ENCODE results near the gene PFKFB3. TPM values are rescaled to one million over a fixed set of nuclear protein-coding genes. Genes with fewer than 3 reads are reported as not detected.
"Not testable (repeated sequence)": the region's sequence is repeated elsewhere in the genome, so short reads cannot be mapped to it uniquely, and the experiment has no call there.

PFKFB3 gene
- total RNA-seq, 1 experiment from 2014 or later, result 9.4 TPM

GRCh38 chr10:6202098-6202683 is 541 bp upstream of the PFKFB3 start:
- no peak for DNase-seq (ENCODE audit: low read depth)

- DNase-seq (ENCODE audit: low read depth), result peak; percentile 73
These were observed 765 bp downstream of the PFKFB3 start for GRCh38 chr10:6203331-6204062.

- DNase-seq (ENCODE audit: low read depth), result peak; percentile 44
These were observed 1.3 kb downstream of the PFKFB3 start for GRCh38 chr10:6204063-6204340.

GRCh38 chr10:6204341-6205191 is 1.8 kb downstream of the PFKFB3 start:
- peak; percentile 32 for DNase-seq (ENCODE audit: low read depth)

GRCh38 chr10:6206486-6206885 is 3.8 kb downstream of the PFKFB3 start:
- not testable (repeated sequence) for DNase-seq (ENCODE audit: low read depth)

GRCh38 chr10:6207658-6208057 is 4.9 kb downstream of the PFKFB3 start:
- no peak for DNase-seq (ENCODE audit: low read depth)

GRCh38 chr10:6208799-6209235 is 6.1 kb downstream of the PFKFB3 start:
- no peak for DNase-seq (ENCODE audit: low read depth)

- no peak for DNase-seq (ENCODE audit: low read depth)
These were observed 8.6 kb downstream of the PFKFB3 start for GRCh38 chr10:6211341-6211670.

- no peak for DNase-seq (ENCODE audit: low read depth)
These were observed 9.2 kb downstream of the PFKFB3 start for GRCh38 chr10:6211671-6212635.

- DNase-seq (ENCODE audit: low read depth), result no peak
These were observed 10.1 kb downstream of the PFKFB3 start for GRCh38 chr10:6212806-6213205.

GRCh38 chr10:6213257-6213905 is 10.6 kb downstream of the PFKFB3 start:
- no peak for DNase-seq (ENCODE audit: low read depth)

- DNase-seq (ENCODE audit: low read depth), result no peak
These were observed 11.2 kb downstream of the PFKFB3 start for GRCh38 chr10:6213908-6214307.

GRCh38 chr10:6214612-6215011 is 11.9 kb downstream of the PFKFB3 start:
- DNase-seq (ENCODE audit: low read depth), result no peak

- no peak for DNase-seq (ENCODE audit: low read depth)
These were observed 12.5 kb downstream of the PFKFB3 start for GRCh38 chr10:6215241-6215640.

GRCh38 chr10:6215683-6216484 is 13.2 kb downstream of the PFKFB3 start:
- no peak for DNase-seq (ENCODE audit: low read depth)

GRCh38 chr10:6216916-6217315 is 14.2 kb downstream of the PFKFB3 start:
- DNase-seq (ENCODE audit: low read depth), result no peak

- DNase-seq (ENCODE audit: low read depth), result no peak
These were observed 14.9 kb downstream of the PFKFB3 start for GRCh38 chr10:6217611-6218010.

- peak; percentile 63 for DNase-seq (ENCODE audit: low read depth)
These were observed 16.2 kb downstream of the PFKFB3 start for GRCh38 chr10:6218692-6219493.

GRCh38 chr10:6219494-6219836 is 16.7 kb downstream of the PFKFB3 start:
- no peak for DNase-seq (ENCODE audit: low read depth)

Data from Daoy (cell line).